Adrenal gland (tissue), 5 donors: ENCODE measurements around the gene ZP1.

ENCODE experiments used
- CTCF ChIP-seq, 6 experiments: fragments of 450-650 bp in 4 of 6; fragments of 200-600 bp in 2 of 6; sonication (generic) in 1 of 6; IDR thresholded peaks; 1 replicate in 5 of 6; 2 replicates in 1 of 6; pipeline versions ENCODE4 v1.5.1 to v1.8.0; 2016 to 2021; ENCODE audit warnings: antibody characterized with exemption in 6 of 6, mild to moderate bottlenecking in 2 of 6, moderate library complexity in 1 of 6
- POLR2A ChIP-seq, 2 donors: fragments of 450-650 bp; IDR thresholded peaks; one replicate each; pipeline ENCODE4 v1.6.1; 2017; ENCODE audit warnings: antibody characterized with exemption in 2 of 2, mild to moderate bottlenecking in 2 of 2, moderate library complexity in 1 of 2
- donor health status: DM: no; HTN: no; CAD: no.

GRCh38 chr11:60840470-60841430 lies 26.6 kb upstream of the ZP1 start:
- TF ChIP-seq CTCF (IDR thresholded peaks at IDR 0.05): no peak
- no peak for TF ChIP-seq POLR2A (IDR thresholded peaks at IDR 0.05)
